Measurements from ENCODE around the gene RGMB. TPM values are rescaled to one million over a fixed set of nuclear protein-coding genes. Genes with fewer than 3 reads are reported as not detected.

RGMB gene
- total RNA-seq, 1 experiment from 2014 or later, result 19.3 TPM

DNA sequence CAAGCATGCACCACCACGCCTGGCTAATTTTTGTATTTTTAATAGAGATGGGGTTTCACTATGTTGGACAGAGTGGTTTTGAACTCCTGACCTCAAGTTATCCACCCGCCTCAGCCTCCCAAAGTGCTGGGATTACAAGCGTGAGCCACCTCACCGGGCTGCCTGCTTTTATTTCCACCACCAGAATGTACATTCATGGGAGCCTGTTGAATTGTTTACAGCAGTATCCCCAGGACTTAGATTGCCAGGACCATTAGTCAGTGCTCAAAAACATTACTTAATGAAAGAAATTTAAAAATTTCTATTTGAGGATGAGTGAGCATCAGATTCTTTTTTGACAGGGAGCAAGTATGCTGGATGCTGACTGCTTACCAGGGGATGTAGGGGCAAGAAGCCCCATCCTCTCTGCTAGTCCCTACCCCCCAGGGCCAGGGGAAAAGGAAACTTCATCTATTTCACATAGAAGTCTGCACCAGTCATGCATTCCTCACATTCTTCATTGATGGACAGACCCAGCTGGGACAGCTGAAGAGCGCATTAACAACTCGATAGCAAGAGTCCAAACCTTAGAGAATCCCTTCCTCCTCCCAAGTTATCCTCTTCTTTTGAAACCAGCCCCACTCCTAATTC, 10.3 kb upstream of the RGMB start:
- no peak overlapping the region for H3T11ph ChIP-seq (ENCODE audit: low read length)
- no peak overlapping the region for H3K14ac ChIP-seq (ENCODE audit: insufficient read depth, low read length)
- H2BK120ac ChIP-seq (ENCODE audit: low read depth, low read length, poor library complexity, severe bottlenecking), result no peak overlapping the region
- no peaks in the 10 kb centered on the region for H3K23me2 ChIP-seq (ENCODE audit: insufficient read length, low read depth, low read length, poor library complexity, severe bottlenecking)
- H3K9me3 ChIP-seq (ENCODE audit: control insufficient read depth, low read depth, low read length), result no peaks in the 10 kb centered on the region
- TF ChIP-seq, protein P1, sequence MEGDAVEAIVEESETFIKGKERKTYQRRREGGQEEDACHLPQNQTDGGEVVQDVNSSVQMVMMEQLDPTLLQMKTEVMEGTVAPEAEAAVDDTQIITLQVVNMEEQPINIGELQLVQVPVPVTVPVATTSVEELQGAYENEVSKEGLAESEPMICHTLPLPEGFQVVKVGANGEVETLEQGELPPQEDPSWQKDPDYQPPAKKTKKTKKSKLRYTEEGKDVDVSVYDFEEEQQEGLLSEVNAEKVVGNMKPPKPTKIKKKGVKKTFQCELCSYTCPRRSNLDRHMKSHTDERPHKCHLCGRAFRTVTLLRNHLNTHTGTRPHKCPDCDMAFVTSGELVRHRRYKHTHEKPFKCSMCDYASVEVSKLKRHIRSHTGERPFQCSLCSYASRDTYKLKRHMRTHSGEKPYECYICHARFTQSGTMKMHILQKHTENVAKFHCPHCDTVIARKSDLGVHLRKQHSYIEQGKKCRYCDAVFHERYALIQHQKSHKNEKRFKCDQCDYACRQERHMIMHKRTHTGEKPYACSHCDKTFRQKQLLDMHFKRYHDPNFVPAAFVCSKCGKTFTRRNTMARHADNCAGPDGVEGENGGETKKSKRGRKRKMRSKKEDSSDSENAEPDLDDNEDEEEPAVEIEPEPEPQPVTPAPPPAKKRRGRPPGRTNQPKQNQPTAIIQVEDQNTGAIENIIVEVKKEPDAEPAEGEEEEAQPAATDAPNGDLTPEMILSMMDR (conservative IDR thresholded peaks at IDR 0.05), result no peak
- H3K4me1 ChIP-seq (ENCODE audit: insufficient read depth, low read length), result no peaks in the 10 kb centered on the region; the same call in 1 of the 2 replicates
- H4K8ac ChIP-seq (replicated peaks; ENCODE audit: insufficient read length, low read depth, low read length), result no peak overlapping the region
- no peaks in the 10 kb centered on the region for H3K79me2 ChIP-seq (ENCODE audit: insufficient read depth, low read length)
- DNase-seq, result peak; percentile 65
- H4K91ac ChIP-seq (ENCODE audit: insufficient read length, low read depth, low read length), result no peak overlapping the region
- H3K27me3 ChIP-seq (ENCODE audit: insufficient read depth, low read length), result no peaks in the 10 kb centered on the region
- no peak overlapping the region for H2BK5ac ChIP-seq (ENCODE audit: insufficient read length, low read length)
- Mint-ChIP-seq H3K9me3 (peaks cover 0 to 4% of the 10 kb centered on the region in 2 experiments; a peak in 3 of 5 replicates), H3K36me3 (ENCODE audit: insufficient read depth in 1 of 3, low read depth in 3 of 3) (no peaks in the 10 kb centered on the region; a peak in 1 of 7 replicates), H3K4me1 (peaks cover 28 to 33% of the 10 kb centered on the region in 2 experiments), H3K27ac (peak overlapping the region; percentile 65 to 86 (median 72); a peak in 4 of 7 replicates), H3K4me3 (no peak overlapping the region; a peak in 1 of 5 replicates), H3K27me3 (ENCODE audit: low read depth) (no peaks in the 10 kb centered on the region)
- no peak overlapping the region for H2BK12ac ChIP-seq (ENCODE audit: insufficient read length, low read depth, low read length)
- WGBS (ENCODE audit: extremely low coverage, insufficient read length, low lambda C conversion rate), result no CpG with 5 or more reads among the region's 6 CpGs
- H3K4ac ChIP-seq (ENCODE audit: low read depth, low read length), result no peak overlapping the region
- H2BK20ac ChIP-seq (ENCODE audit: low read depth, low read length, poor library complexity, severe bottlenecking), result no peak overlapping the region
- no peak overlapping the region for H3K18ac ChIP-seq (ENCODE audit: insufficient read length, low read depth, low read length)
- no peak overlapping the region for H2AK5ac ChIP-seq (ENCODE audit: insufficient read length, low read length)
- no peak overlapping the region for H3K23ac ChIP-seq (ENCODE audit: insufficient read length, low read depth, low read length)
- no peak overlapping the region for H3K56ac ChIP-seq (ENCODE audit: insufficient read length, low read depth, low read length)
- H3K9ac ChIP-seq (ENCODE audit: extremely low read depth, insufficient read length, low read length), result no peak overlapping the region
- H3K27ac ChIP-seq (ENCODE audit: insufficient read length, low read depth, low read length), result no peak overlapping the region
- H3K79me1 ChIP-seq (ENCODE audit: insufficient read depth, low read depth, low read length, poor library complexity, severe bottlenecking), result no peaks in the 10 kb centered on the region
- no peak overlapping the region for H4K5ac ChIP-seq (ENCODE audit: insufficient read length, low read depth, low read length)
- H3K4me2 ChIP-seq (ENCODE audit: insufficient read depth, insufficient read length, low read length), result no peak overlapping the region
- no peak overlapping the region for H2BK15ac ChIP-seq (ENCODE audit: low read depth, low read length)
- H2AFZ ChIP-seq (ENCODE audit: low read length), result no peak overlapping the region
- no peaks in the 10 kb centered on the region for H4K20me1 ChIP-seq (ENCODE audit: control insufficient read depth, insufficient read depth, insufficient read length)
